PC-9 (cell line): ENCODE data around the gene UBE2M. TPM values are rescaled to one million over a fixed set of nuclear protein-coding genes. Genes with fewer than 3 reads are reported as not detected.

ENCODE experiments used
- BruUV-seq: library from RNA; stranded (reverse); fragments of 400-500 nt; replicated peaks from 2 replicates; lab custom pipeline; 2021; lab: Mats Ljungman, UMichigan
- CTCF ChIA-PET: fragments of 300-600 bp; sonication (Branson Sonifier 250); formaldehyde crosslinking; loops from one replicate; lab custom pipeline; 2022; ENCODE audit warnings: antibody characterized with exemption; lab: Charles Lee
- POLR2A ChIA-PET: fragments of 300-600 bp; sonication (Branson Sonifier 250); formaldehyde crosslinking; loops from one replicate; lab custom pipeline; 2022; ENCODE audit warnings: antibody characterized with exemption; ENCODE audit not compliant: unreplicated experiment; lab: Charles Lee
- DNase-seq, 2 experiments: peaks; one replicate each; pipeline versions ENCODE4 v3.0.0 to v3.0.0-alpha.2; 2015 to 2022; ENCODE audit warnings: mixed read lengths in 1 of 2
- H2AFZ ChIP-seq: fragments of 200-600 bp; sonication (generic); 2 replicates; pipeline ENCODE4 v1.8.1; 2017; ENCODE audit warnings: antibody characterized with exemption
- H3F3A ChIP-seq: fragments of 200-600 bp; sonication (generic); 2 replicates; pipeline ENCODE4 v1.8.1; 2017; ENCODE audit warnings: antibody characterized with exemption, mild to moderate bottlenecking, low read depth; ENCODE audit not compliant: insufficient read depth
- H3K27ac ChIP-seq: fragments of 200-600 bp; sonication (generic); 2 replicates; pipeline ENCODE4 v1.6.1; 2016; ENCODE audit warnings: mixed run types
- H3K27me3 ChIP-seq: fragments of 200-600 bp; sonication (generic); 2 replicates; pipeline ENCODE4 v1.6.1; 2016; ENCODE audit warnings: low read depth, mixed run types; ENCODE audit not compliant: insufficient read depth
- H3K36me3 ChIP-seq: fragments of 200-600 bp; sonication (generic); 2 replicates; pipeline ENCODE4 v1.6.1; 2016; ENCODE audit warnings: low read depth, mixed run types
- H3K4me1 ChIP-seq: fragments of 200-600 bp; sonication (generic); replicated peaks from 2 replicates; pipeline ENCODE4 v1.6.1; 2016; ENCODE audit warnings: mixed run types; ENCODE audit not compliant: insufficient read depth
- H3K4me2 ChIP-seq: fragments of 200-600 bp; sonication (generic); 2 replicates; pipeline ENCODE4 v1.6.1; 2017; ENCODE audit warnings: mixed run types
- H3K4me3 ChIP-seq: fragments of 200-600 bp; sonication (generic); 2 replicates; pipeline ENCODE4 v1.6.1; 2016; ENCODE audit warnings: mixed run types
- H3K79me2 ChIP-seq: fragments of 200-600 bp; sonication (generic); 2 replicates; pipeline ENCODE4 v1.6.1; 2017; ENCODE audit warnings: low read depth, mixed run types
- H3K9me2 ChIP-seq: fragments of 200-600 bp; sonication (generic); 2 replicates; pipeline ENCODE4 v1.8.1; 2017; ENCODE audit warnings: mild to moderate bottlenecking; ENCODE audit not compliant: insufficient read depth
- H3K9me3 ChIP-seq: fragments of 200-600 bp; sonication (generic); 2 replicates; pipeline ENCODE4 v1.8.1; 2016; ENCODE audit warnings: low read depth; ENCODE audit not compliant: insufficient read depth
- H4K20me1 ChIP-seq: fragments of 200-600 bp; sonication (generic); 2 replicates; pipeline ENCODE4 v1.8.1; 2017; ENCODE audit not compliant: insufficient read depth
- EZH2 ChIP-seq: fragments of 200-600 bp; sonication (generic); IDR thresholded peaks from 2 replicates; pipeline ENCODE4 v1.8.0; 2017; ENCODE audit warnings: antibody characterized with exemption, low read depth
- intact Hi-C: fragments of 100-400 bp; cut with micrococcal nuclease; formaldehyde crosslinking; loops from one replicate; pipeline ENCODE4 v1.10.0; 2022; ENCODE audit not compliant: unreplicated experiment
- total RNA-seq: library from RNA; stranded (reverse); gene quantifications from 2 replicates; pipeline ENCODE4 v1.2.3, GENCODE V29; 2021
- TF ChIP-seq, protein P1 (sequence below): fragments of 200-600 bp; sonication (generic); conservative IDR thresholded peaks from 2 replicates; pipeline ENCODE4 v1.6.1; 2017; ENCODE audit warnings: mixed run types, antibody characterized with exemption, mild to moderate bottlenecking, moderate library complexity

UBE2M gene
- total RNA-seq, 1 experiment from 2014 or later: not detected

DNA sequence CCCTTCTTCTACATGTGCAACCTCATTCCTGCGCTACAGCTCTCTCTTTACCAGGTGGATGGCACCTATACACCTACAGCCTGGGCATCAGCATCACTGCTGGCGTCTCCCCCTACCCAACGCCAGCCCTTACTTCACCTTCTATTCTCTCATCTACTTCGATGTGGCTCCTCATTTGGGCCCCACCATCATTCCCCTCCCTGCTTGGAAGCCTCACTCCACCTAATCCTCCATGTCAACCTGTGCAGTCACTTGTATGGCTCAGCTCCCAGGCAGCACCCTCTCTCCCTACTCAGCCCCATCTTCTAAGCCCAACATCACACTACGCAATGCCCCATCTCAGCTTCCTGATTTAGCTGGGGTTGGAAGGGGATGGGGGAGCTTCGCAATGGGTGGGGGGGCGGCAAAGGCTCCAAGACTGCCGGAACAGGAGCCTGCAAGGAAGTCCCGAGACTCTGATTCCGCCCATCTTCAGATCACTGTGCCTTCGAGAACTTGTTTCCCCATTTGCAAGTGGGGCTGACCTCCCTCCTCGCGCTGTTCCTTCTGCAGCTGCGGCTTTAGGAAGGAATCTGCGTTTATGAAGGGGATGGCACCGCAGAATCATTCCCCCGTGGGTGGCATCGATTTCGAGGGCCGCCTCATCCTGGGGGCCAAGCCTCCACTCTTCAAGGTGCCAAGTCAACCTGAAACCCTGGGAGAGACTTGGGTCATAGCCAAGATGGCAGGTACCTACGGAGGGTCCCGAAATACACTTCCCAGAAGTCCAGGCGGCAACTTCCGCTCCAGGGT is 13.8 kb upstream of the UBE2M start:
- Histone ChIP-seq H3K36me3 (no peaks in the 10 kb centered on the region), H2AFZ (no peak overlapping the region), H4K20me1 (no peaks in the 10 kb centered on the region), H3K27ac (no peak overlapping the region), H3K79me2 (no peaks in the 10 kb centered on the region), H3K9me3 (no peaks in the 10 kb centered on the region), H3K27me3 (no peaks in the 10 kb centered on the region), H3K9me2 (no peaks in the 10 kb centered on the region), H3K4me3 (no peak overlapping the region), H3K4me2 (no peak overlapping the region), H3F3A (no peaks in the 10 kb centered on the region), H3K4me1 (no peaks in the 10 kb centered on the region)
- intact Hi-C loops: no loop called here
- CTCF ChIA-PET: no interaction called here
- no TSS peak for BruUV-seq
- TF ChIP-seq, protein P1, sequence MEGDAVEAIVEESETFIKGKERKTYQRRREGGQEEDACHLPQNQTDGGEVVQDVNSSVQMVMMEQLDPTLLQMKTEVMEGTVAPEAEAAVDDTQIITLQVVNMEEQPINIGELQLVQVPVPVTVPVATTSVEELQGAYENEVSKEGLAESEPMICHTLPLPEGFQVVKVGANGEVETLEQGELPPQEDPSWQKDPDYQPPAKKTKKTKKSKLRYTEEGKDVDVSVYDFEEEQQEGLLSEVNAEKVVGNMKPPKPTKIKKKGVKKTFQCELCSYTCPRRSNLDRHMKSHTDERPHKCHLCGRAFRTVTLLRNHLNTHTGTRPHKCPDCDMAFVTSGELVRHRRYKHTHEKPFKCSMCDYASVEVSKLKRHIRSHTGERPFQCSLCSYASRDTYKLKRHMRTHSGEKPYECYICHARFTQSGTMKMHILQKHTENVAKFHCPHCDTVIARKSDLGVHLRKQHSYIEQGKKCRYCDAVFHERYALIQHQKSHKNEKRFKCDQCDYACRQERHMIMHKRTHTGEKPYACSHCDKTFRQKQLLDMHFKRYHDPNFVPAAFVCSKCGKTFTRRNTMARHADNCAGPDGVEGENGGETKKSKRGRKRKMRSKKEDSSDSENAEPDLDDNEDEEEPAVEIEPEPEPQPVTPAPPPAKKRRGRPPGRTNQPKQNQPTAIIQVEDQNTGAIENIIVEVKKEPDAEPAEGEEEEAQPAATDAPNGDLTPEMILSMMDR: no peak
- no peak for TF ChIP-seq EZH2
- no peak for DNase-seq
- POLR2A ChIA-PET: no interaction called here

- H3K4me3 ChIP-seq: no peak overlapping the region
- H3K9me3 ChIP-seq: no peaks in the 10 kb centered on the region
- POLR2A ChIA-PET: no interaction called here
- CTCF ChIA-PET: no interaction called here
- no peaks in the 10 kb centered on the region for H3K79me2 ChIP-seq
- no peaks in the 10 kb centered on the region for H3K9me2 ChIP-seq
- no peaks in the 10 kb centered on the region for H3K27me3 ChIP-seq
- no peak overlapping the region for H2AFZ ChIP-seq
- no peak overlapping the region for H3K27ac ChIP-seq
- intact Hi-C loops: no loop called here
- no TSS peak for BruUV-seq
- no peak overlapping the region for H3K4me2 ChIP-seq
- TF ChIP-seq, protein P1: no peak
- no peaks in the 10 kb centered on the region for H3F3A ChIP-seq
- no peak for DNase-seq
- no peaks in the 10 kb centered on the region for H4K20me1 ChIP-seq
- no peaks in the 10 kb centered on the region for H3K36me3 ChIP-seq
- no peaks in the 10 kb centered on the region for H3K4me1 ChIP-seq
Observed at GRCh38 chr19:58571575-58571947, 13.2 kb upstream of the UBE2M start.

DNA sequence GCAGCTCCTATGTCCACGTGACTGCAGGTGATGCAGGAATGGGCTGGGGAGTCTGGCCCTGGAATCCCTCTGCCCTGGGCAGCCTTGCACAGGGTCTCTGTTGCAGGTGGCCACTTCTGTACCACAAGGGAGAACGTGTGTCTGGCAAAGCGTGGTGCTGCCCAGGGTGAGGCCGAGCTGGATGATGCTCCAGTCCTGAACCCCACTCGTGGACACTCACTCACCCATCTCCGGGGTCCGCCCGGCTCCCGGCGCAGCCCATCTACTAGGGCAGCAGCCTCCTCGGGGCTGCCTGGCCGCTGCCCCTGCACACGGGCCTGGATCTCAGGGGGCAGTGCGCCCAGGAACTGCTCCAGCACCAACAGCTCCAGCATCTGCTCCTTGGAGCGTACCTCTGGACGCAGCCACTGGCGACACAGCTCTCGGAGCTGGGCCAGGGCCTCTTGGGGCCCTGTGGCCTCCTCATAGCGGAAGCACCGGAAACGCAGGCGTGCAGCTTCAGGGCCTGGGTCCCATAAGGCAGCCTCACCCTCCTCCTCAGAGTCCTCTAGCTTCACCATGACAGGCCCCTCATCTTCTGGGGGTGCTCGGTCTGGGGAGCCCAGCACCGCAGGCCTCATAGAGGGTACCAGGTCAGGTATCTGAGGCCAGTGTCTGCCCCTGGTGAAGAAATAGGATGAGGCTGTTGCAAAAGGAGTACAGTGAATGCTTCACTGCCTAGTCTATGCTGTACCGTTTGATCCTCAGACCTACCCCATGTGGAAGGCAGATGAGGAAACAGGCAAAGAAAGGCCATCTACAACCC is 12.6 kb upstream of the UBE2M start:
- Histone ChIP-seq H3K4me3 (no peak overlapping the region), H2AFZ (no peak overlapping the region), H3K27ac (no peak overlapping the region), H3F3A (no peaks in the 10 kb centered on the region), H4K20me1 (no peaks in the 10 kb centered on the region), H3K4me1 (no peaks in the 10 kb centered on the region), H3K9me2 (no peaks in the 10 kb centered on the region), H3K9me3 (no peaks in the 10 kb centered on the region), H3K36me3 (no peaks in the 10 kb centered on the region), H3K79me2 (no peaks in the 10 kb centered on the region), H3K27me3 (no peaks in the 10 kb centered on the region), H3K4me2 (no peak overlapping the region)
- ChIA-PET CTCF (no interaction called here), POLR2A (no interaction called here)
- intact Hi-C loops: no loop called here
- BruUV-seq: no TSS peak
- TF ChIP-seq EZH2: no peak
- TF ChIP-seq, protein P1: no peak
- DNase-seq: no peak
